ENCODE measurements around the gene WHRN.

Gene WHRN

GRCh38 chr9:114513959-114514267 lies 8.6 kb upstream of the WHRN start:
- DNase-seq (ENCODE audit: low read depth in 2 of 2), result no peak

DNA sequence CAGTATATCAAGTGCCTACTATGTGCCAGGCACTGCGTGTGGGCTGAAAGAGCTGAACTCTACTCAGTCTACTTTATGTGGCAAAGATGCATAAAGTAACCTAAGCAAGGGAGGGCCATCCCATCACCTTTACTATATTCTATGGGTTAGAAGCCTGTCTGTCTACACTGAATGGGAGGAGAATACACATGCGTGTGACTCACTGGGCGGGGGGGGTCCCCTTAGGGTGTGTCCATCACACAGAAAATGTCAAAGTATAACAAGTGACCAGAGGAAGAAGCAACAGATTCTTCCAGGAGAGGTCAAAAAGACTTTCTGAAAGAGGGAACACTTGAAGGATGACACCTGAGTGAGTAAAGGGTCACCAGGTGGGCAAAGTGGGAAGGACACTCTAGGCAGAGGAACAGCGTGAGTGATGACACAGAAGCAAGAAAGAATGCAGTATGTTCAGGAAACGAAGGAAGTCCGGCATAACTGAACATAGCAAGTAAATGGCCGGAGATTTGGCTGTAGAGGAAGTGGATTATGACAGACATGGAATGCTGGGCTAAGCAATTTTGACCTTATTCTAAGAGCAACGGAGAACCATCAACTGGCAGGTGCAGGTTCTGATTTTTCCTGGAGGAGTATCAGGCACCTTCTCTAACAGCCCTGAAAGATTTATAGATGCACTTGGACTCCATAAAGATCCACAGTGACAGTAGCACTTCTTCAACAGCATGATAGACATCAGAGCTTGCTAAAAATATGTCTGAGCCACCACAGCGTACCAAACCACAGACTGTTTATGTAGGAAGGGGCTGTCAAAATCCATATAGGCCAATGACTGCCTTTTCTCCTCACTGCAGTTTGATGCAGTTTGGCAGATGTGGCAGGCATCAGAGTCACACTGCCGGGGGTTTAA lies 8.0 kb upstream of the WHRN start:
- no peak for DNase-seq (ENCODE audit: low read depth in 2 of 2)

DNA sequence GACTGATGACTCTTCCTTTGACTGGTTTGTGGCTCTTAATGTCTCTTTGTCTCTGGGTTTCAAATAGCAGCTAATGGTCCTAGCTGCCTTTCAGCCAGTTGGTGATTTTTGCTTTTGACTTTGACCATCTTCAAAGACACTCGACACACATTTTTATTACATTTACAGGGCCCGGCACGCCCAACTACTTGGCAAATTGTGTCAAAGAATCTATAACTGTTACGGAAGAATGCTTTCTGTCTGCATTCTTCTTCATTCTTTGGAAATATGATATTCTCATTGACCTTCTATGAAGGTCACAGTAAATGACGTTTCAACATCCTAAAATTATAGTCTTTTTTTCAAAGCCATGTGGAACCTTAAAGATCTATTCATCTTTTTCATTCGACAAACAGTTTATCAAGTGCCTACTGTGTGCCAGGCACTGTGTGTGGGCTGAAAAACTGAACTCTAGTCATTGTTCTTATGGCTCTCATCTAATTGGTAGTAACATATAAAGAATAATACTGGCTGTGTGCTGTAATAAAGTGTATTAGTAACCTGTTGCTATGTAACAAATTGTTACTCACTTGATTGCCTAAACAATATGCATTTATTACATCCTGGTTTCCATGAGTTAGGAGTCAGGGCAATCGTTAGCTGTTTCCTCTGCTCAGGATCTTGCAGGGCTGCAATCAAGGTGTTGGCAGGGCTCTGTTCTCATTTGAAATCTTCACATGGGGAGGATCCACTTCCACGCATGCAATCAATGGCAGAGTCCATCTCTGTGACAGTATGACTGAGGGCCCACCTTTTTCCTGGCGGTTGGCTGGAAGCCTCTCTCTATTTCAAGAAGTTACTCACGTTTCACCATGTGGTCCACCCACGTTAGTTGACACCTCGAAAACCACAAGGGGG lies 7.0 kb upstream of the WHRN start:
- DNase-seq (ENCODE audit: low read depth in 2 of 2), result no peak

- DNase-seq (ENCODE audit: low read depth in 2 of 2), result no peak
Observed at GRCh38 chr9:114507726-114508125, 2.5 kb upstream of the WHRN start.

- DNase-seq (ENCODE audit: low read depth in 2 of 2), result no peak
Observed at GRCh38 chr9:114506082-114506390, 763 bp upstream of the WHRN start.

DNA sequence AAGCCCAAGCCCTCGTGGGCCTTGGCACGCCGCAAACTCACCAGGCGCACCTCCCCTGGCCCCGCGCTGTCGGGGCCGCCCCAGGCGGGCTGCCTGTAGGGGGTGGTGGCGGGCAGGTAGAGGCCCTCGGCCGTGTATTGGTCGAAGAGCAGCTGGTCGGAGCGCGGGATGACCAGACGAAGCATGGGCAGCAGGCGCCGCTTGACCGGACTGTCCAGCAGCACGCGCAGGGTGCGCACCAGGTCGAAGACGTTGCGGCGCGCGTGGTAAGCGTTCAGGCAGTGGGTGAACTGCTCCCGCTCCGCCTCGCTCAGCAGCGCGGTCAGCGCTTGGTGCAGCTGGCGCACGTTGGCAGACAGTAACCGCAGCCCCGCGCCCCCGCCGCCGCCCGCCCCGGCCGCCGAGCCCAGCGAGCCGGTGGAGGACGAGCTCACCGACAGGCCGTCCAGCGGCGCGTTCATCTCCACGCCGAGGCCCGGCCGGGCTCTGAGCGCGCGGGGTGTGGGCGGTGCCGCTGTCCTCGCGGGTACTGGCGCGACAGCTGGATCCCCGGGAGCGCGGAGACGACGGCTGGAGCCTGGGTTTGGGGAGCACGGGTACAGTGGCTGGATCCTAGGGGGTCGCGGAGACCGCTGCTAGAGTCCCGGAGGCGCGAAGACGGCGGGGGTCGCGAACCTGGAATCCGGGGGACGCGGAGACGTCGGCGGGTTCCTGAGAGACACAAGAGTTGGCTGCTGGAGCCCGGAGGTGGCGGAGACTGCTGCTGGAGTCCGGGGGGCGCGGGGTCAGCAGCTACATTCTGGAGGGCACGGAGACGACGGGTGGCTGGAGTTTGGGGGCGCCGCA lies 709 bp downstream of the WHRN start:
- DNase-seq (ENCODE audit: low read depth in 2 of 2), result peak in 1 of 2 experiments; percentile 22

DNA sequence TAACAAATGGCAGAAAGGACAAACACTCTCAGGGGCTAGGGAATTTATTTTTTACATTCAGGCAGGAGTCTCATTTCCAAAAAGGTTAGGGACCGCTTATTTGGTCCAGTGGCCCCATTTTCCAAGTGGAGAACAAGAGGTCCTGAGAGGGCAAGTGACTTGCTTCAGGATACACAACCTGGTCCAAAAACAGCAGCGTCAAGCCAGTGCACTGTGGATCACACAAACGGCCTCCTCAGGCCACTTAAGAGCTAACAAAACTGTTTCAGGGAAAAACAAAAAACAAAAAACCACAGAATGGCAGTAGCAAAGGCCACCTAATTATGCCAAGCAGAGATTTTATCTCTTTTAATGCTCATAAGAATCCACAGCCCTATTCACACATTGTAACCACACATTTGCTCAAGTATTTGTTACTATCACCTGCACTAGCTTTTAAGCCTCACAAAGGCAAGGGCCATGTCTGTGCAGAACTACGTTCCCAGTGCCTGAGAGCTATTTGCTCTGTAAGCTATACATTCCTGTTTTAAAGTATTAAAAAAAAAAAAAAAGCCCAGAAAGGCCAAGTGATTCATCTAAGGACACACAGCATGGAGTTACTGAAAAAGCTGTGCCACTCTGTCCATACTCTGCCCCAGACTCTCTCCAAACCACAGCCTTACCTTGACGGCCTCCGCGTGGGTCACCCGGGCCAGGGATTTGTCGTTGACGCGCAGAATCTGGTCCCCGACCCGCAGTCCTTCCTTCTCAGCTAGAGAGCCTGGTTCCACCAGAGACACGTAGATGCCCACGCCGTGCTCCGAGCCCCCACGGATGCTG lies 1.5 kb downstream of the WHRN start:
- no peak for DNase-seq (ENCODE audit: low read depth in 2 of 2)

GRCh38 chr9:114503009-114503408 lies 2.3 kb downstream of the WHRN start:
- DNase-seq (ENCODE audit: low read depth in 2 of 2), result no peak

- no peak for DNase-seq (ENCODE audit: low read depth in 2 of 2)
Observed at GRCh38 chr9:114501796-114502682, 3.2 kb downstream of the WHRN start.

GRCh38 chr9:114500697-114501292 lies 4.5 kb downstream of the WHRN start:
- DNase-seq (ENCODE audit: low read depth in 2 of 2), result no peak

GRCh38 chr9:114499941-114500696 lies 5.2 kb downstream of the WHRN start:
- DNase-seq (ENCODE audit: low read depth in 2 of 2), result no peak

- DNase-seq (ENCODE audit: low read depth in 2 of 2), result no peak
Observed at GRCh38 chr9:114499528-114499927, 5.7 kb downstream of the WHRN start.

GRCh38 chr9:114497727-114498382 lies 7.4 kb downstream of the WHRN start:
- no peak for DNase-seq (ENCODE audit: low read depth in 2 of 2)

DNA sequence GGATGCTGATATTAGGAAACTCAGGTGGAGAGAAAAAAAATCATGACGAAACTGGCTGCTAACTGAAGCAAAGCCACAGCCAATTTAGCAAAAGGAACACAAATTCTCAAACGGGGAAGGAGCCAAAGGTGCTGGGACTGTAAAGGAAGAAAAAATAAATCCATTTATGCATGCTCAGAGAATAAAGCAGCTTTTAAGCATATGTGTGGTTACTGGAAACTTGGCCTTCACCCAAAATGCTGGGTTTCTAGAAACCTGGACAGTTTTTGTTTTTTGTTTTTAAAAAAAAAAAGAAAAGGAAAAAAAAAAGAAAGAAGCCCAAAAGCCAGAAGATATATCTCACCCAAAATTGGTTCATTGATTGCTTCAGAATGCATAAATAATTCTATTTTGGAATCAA lies 8.0 kb downstream of the WHRN start:
- DNase-seq (ENCODE audit: low read depth in 2 of 2), result no peak

DNA sequence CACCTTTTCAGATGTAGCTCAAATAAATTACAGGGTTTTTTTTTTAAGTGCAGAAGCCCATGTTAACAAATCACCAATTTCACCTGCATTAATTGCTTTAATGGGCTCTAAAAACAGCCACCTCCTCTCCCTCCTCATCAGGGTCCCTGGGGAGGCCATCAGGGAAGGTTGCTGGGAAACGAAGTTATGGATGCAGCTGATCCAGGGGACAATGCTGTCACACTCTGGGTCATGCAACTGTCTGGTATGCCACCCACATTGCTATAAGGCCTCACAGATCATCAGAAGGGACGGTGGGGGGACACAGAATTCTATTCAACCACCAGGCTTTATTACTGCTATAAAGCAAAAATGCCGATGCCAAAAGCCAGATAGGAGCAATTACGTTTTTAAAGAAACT lies 9.3 kb downstream of the WHRN start:
- no peak for DNase-seq (ENCODE audit: low read depth in 2 of 2)

GRCh38 chr9:114494776-114495569 lies 10.3 kb downstream of the WHRN start:
- no peak for DNase-seq (ENCODE audit: low read depth in 2 of 2)

GRCh38 chr9:114493521-114494184 lies 11.6 kb downstream of the WHRN start:
- no peak for DNase-seq (ENCODE audit: low read depth in 2 of 2)

Measured in stimulated activated CD4-positive, alpha-beta T cell treated with anti-CD3 and anti-CD28 coated beads, Interleukin-12 subunit alpha, Interleukin-12 subunit beta, amount 100 ng/mL, for 24 hours (primary cell).